ENCODE measurements around the gene ACOX3.

Gene ACOX3

GRCh38 chr4:8385106-8385505 lies 55.4 kb downstream of the ACOX3 start:
- DNase-seq = no peak

GRCh38 chr4:8384397-8385060 lies 56.0 kb downstream of the ACOX3 start:
- no peak for DNase-seq

- DNase-seq = no peak
Measured at GRCh38 chr4:8383451-8384160, 56.9 kb downstream of the ACOX3 start.

DNA sequence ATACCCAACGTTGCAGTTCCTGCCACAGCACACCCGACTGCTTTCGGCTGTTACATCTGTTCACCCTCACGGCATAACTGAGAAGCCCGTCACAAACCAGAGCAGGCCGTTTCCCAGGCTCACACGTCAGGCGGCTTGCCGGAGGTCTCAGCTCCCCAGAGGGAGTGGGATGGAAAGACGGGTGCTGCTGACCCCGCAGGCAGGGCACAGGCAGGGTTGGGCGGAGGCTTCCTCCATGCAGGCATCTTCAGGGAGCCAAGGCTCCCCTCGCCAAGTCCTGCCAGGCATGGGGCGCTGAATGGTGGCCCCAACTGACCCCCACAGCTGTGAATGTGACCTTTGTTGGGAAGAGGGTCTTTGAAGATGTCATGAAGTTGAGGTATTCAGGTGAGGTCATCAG lies 57.5 kb downstream of the ACOX3 start:
- DNase-seq = no peak

DNA sequence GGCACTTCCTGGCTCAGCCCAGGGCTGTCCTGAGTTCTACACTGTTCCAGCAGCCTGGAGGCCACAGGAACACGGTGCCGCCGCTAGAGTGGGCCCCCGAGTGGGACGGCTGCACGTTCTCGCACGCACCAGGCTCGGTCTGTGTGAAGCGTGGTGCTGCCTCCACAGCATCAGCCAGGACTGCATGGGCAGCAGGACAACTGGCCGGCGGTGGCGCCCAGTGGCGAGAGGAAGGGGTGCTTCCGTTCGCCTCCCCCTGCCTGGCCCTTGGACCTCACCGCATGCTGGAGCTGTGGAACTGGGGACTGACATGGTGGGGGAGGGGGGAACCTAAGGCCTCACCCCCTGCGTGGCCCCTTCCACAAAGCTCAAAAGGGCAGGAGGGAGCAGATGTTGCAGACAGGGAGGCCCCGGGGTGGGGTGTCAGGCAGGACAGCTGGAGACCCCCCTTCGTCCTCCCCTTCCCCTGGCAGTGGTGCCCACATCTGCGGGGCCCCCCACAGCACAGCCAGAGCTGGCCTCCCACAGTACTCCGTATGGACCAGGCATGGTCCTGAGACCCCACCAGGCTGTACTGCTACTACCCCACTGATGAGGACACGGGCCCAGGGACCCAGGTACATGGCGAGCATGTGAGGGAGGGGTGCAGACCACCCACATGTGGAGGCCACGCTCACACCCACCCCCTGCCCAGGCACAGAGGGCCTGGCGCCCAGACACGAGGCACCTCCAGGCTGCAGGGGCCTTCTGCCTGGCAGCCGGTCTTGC lies 58.5 kb downstream of the ACOX3 start:
- no peak for DNase-seq

GRCh38 chr4:8380511-8381415 lies 59.8 kb downstream of the ACOX3 start:
- no peak for DNase-seq

DNA sequence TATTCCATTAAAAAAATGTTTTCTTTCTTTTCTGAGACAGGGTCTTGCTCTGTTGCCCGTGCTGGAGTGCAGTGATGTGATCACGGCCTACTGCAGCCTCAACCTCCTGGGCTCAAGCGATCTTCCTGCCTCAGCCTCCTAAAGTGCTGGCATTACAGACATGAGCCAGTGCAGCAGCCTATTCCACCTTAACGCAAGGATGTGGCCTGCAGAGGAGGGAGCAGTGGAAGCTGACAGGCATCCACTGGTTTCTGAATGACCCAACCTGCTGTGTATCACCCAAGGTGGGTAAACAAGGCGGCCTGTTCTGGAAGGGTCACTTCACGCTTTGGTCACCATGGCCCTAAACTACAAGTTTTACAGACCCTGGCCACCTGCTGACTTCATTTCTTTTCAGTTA lies 60.8 kb downstream of the ACOX3 start:
- DNase-seq = no peak

DNA sequence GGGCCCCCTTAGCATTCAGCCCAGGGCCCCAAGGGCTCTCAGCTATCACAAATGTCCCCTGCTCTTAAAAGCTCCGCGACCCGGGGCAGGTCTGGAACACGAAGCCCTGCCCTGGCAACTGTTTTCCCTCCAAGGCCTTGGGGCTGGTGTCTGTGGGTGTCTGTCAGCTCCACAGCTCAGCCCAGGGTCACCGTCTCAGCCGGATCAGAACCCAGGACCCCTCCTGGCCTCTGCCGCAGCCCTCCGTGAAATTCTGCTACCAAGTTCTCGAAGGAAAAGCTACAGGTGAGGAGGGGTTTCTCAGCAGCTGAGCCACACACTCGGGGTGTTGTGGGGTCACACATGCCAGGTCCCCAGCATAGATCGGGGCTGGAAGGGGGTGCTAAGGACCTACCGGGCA lies 61.2 kb downstream of the ACOX3 start:
- DNase-seq = no peak

DNA sequence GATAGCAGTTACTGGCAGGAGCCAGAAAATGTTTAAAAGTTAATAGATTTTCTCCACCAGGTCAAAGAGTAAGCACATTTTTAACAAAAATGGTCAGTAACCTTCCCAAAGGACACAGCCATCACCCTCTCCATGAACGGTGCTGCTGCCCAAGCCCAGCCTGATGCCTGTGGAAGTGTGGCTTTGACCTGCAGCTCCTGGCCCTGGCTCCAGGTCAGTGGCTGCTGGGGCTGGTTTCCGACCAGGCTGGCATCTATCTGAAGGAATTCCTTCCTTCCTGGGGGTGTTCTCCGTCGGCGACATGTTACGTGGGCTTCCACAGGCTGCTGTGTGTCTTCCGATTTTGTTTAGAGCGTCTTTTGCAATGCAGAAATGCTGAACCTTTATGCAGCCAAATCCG lies 61.7 kb downstream of the ACOX3 start:
- DNase-seq = no peak

DNA sequence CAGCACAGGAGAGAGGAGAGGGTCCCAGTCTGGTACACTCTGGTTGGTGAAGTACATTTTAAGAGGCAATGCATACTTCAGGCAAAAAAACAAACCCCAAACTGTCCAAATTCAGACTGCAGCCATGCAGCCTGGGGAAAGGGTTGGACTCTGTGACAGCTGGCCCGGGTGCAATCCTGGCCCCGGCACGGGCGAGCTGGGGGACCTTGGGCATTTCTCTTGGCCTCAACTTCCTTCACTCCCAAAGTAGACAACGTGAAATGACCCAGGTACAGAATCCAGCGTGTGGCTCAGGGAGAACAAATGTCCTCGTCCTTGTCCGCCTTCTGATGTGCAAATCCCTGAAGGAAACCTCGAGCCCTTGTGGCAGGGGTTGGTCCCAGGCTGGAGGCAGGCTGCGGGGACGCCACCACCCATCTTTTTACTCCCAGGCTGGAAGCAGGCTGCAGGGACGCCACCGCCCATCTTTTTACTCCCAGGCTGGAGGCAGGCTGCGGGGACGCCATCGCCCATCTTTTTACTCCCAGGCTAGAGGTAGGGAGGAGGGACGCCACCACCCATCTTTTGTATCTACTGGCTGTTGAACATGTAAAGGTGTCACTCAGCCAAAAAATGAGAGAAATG lies 62.3 kb downstream of the ACOX3 start:
- DNase-seq = no peak

- no peak for DNase-seq
Measured at GRCh38 chr4:8377103-8378075, 63.1 kb downstream of the ACOX3 start.

DNA sequence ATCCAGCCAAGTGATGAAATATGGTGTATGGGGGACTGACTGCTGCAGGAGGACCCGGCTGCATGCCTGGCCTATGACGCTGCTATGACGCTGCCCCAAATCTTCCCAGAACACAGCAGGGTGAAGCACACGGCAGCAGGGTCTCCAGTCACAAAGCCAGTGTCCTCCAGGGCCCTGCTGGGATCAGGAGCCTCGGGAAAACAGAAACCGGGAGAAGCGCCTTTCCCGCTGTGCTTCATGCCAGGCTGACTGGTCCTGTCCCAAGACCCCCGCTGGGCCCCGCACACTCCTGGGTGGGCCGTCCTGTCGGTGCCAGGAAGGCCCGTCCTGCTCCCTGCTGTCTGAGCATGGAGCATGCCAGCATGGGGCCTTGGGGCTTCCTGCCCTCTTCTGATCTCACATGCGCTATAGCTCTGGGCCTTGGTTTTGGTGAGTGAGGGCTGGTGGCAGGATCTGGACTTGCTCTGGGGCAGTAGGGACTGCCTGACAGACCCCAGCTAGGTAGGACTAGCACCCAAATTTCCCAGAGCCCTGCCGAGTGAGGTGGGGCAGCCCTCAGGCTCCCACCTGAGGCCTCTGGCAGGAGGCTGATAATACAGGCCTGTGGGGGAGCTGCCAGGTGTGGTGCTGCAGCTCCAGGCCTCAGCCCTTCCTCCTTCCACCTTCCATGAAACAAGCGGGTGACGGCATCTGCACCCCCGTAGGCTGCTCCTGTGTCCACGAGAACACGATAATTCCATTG lies 64.0 kb downstream of the ACOX3 start:
- no peak for DNase-seq

DNA sequence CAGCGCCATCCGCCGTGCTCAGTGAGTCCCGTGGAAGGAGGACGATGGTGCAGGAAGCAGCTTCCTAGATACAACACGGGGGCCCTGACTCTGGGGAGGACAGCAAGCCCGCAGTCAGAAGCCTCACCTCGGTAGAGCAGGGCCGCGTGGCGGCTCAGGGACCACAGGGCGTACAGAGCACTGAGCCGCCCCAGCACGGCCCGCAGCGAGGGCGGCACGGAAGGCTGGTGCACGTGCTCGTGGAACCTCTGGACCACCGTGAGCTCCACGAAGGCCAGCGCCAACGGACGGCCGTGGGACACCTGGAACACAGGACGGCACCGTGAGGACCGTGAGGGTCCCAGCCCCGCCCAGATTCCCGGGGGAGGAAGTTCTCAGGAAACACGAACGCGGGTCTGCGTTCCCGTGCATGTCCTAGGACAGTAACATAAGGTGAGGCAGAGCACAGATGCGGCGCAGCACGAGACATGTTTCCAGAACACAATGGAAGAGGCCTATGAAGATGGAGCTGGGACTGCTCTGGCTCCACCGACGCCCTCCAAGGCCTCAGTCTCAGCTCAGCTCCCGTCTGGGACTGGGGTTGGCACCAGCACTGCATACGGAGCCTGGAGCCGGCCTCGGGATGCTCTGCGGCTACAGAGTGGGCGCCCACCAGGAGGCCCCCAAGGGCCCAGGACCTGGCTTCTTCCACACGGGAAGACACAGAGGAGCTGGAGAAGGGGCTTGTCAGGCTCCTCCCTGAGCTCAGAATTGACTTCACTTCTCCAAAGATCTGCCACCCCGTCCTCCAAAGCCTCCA lies 65.5 kb downstream of the ACOX3 start:
- no peak for DNase-seq

DNA sequence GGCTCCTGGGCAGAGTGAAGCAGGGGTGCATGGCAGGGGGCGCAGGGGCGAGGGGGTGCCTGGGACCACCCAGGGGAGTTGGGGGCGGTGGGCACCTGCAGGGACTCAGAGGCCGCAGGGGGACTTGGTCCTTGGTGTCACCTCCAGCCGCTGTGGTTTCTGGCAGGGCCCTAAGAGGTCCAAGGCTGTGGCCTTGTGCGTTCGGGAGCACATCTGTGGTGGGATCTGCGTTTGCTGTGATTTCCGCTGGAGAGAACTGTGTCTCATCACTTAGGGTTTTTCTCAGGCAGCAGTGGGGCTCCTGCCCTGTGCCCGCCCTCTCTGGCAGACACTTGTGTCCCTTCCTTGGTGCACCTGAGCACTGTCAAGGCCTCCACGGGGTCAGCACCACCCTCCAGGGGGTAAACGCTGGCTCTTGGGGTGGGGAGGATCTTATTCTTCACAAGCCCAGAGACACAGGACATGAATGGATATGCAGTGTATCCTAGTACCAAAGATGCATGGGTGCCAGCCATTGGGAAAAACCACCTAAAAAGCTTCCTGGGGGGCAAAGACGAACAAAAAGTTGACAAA lies 66.5 kb downstream of the ACOX3 start:
- no peak for DNase-seq

DNA sequence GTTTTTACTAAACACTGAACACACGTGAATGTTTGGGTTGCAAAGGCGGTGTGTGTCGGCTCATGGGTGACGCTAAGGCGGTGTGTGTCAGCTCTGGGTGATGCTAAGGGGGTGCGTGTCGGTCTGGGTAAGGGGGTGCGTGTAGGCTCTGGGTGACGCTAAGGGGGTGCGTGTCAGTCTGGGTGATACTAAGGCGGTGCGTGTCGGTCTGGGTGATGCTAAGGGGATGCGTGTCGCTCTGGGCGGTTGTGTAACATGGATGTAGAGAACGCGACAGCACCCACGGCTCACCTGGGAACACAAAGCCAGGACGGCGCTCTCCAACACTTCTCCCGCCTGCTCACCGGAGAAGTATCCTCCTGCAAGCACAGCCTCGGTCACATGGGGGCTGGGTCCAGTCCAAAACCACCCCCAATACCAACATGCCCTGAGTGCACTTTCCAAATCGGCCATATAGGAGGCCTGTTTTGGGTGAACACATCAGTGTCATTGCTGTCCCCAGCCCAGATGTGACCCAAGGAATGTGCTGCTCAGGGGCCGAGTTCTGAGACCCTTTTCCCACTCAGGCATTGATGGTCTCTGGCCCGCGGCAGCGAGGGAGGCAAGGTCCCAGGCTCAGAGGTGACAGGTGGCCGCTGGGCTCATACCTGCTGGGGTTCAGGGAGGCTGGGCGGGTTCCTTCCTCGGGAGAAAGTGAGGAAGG lies 67.1 kb downstream of the ACOX3 start:
- DNase-seq = no peak

DNA sequence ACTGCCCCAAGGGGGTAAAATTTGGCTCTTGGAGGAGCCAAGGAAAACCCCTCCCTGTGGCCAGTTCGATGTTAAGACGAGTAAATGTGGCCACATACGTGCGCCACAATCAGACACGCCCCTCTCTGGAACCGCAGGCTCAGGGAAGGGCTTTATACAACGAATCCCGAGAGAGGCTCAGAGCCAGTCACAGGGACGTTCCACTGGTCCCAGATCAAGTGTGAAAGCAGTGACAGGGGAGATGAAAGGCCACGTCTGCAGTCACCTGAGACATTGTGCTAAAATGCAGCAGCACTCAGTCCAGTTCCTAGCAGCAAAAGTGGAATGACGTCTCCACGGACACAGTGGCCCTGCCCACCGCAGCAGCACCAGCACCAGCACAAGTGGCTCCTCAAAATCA lies 68.0 kb downstream of the ACOX3 start:
- no peak for DNase-seq

- no peak for DNase-seq
Measured at GRCh38 chr4:8371596-8371995, 68.9 kb downstream of the ACOX3 start.

GRCh38 chr4:8370835-8371595 lies 69.5 kb downstream of the ACOX3 start:
- no peak for DNase-seq

Data from HCEC 1CT (cell line).